H1 (cell line): Measurements from ENCODE around the gene PIP5K1C. TPM values are rescaled to one million over a fixed set of nuclear protein-coding genes. Genes with fewer than 3 reads are reported as not detected.

Source experiments
- ATF3 ChIP-seq: IDR thresholded peaks from 2 replicates; pipeline ENCODE4 v1.6.1; 2011; ENCODE audit warnings: low read depth, mild to moderate bottlenecking, low read length; ENCODE audit not compliant: insufficient read depth
- BACH1 ChIP-seq: IDR thresholded peaks from 2 replicates; pipeline ENCODE4 v1.6.1; 2012; ENCODE audit warnings: low read length, improper control_type of control experiment
- CBX5 ChIP-seq: fragments of 300-800, 300-1000 bp; sonication (generic); IDR thresholded peaks from 2 replicates; pipeline ENCODE4 v1.7.1; 2016; ENCODE audit warnings: antibody characterized with exemption, low read length, low read depth
- EGR1 ChIP-seq: IDR thresholded peaks from 2 replicates; pipeline ENCODE4 v1.6.1; 2011; ENCODE audit warnings: low read depth, low read length, borderline replicate concordance
- EZH2 ChIP-seq: fragments of 200-600 bp; sonication (generic); IDR thresholded peaks from 2 replicates; pipeline ENCODE4 v1.7.1; 2012; ENCODE audit warnings: low read depth, mild to moderate bottlenecking, moderate library complexity, low read length, inconsistent platforms; ENCODE audit not compliant: severe bottlenecking
- HDAC2 ChIP-seq, 2 experiments: fragments of 300-600 bp in 1 of 2; sonication (generic) in 1 of 2; IDR thresholded peaks; 2 replicates each; pipeline ENCODE4 v1.6.1; 2011 to 2012; ENCODE audit warnings: low read depth in 2 of 2, low read length in 2 of 2, mild to moderate bottlenecking in 2 of 2, moderate library complexity in 2 of 2, borderline replicate concordance in 1 of 2, inconsistent platforms in 1 of 2
- JUN ChIP-seq: IDR thresholded peaks from 2 replicates; pipeline ENCODE4 v1.6.1; 2011; ENCODE audit warnings: low read depth, mild to moderate bottlenecking, improper control_type of control experiment, low read length
- KDM1A ChIP-seq: fragments of 200-600, 300-600 bp; sonication (generic); IDR thresholded peaks from 2 replicates; pipeline ENCODE4 v1.7.1; 2016; ENCODE audit warnings: mild to moderate bottlenecking, low read length, borderline replicate concordance
- KDM4A ChIP-seq: IDR thresholded peaks from one replicate; pipeline ENCODE4 v1.7.1; 2012; ENCODE audit warnings: low read depth, mild to moderate bottlenecking, moderate library complexity, low read length, inconsistent platforms; ENCODE audit not compliant: severe bottlenecking
- MAFK ChIP-seq: IDR thresholded peaks from 2 replicates; pipeline ENCODE4 v1.6.1; 2012; ENCODE audit warnings: low read depth, mild to moderate bottlenecking, improper control_type of control experiment, low read length
- PHF8 ChIP-seq: fragments of 200-600 bp; sonication (generic); conservative IDR thresholded peaks from 2 replicates; pipeline ENCODE4 v1.7.1; 2012; ENCODE audit warnings: low read depth, mild to moderate bottlenecking, inconsistent platforms, low read length, moderate library complexity
- TAF1 ChIP-seq: IDR thresholded peaks from 2 replicates; pipeline ENCODE4 v1.6.1; 2011; ENCODE audit warnings: mild to moderate bottlenecking, low read depth, low read length
- polyA plus RNA-seq, 7 experiments: library from polyadenylated mRNA; depleted of rRNA in 3 of 7; stranded (reverse) in 5 of 7; unstranded in 2 of 7; fragments of >200 nt in 5 of 7; fragments of 200-250 nt in 2 of 7; gene quantifications; 1 replicate in 5 of 7; 2 replicates in 1 of 7; 4 replicates in 1 of 7; pipeline versions ENCODE4 v1.2.1 to v1.2.3, GENCODE V29; 2011 to 2013; ENCODE audit warnings: missing spikeins in 2 of 7, mixed read lengths in 2 of 7
- total RNA-seq: library from RNA; stranded (reverse); fragmentation: NEBNext Ultra II Directional; extraction: Animal tissue kit (Norgen Biotek cat#: 25700); gene quantifications from 2 replicates; pipeline ENCODE4 v1.2.1, GENCODE V29; 2021

PIP5K1C gene
- total and polyA plus RNA-seq, 2 of the 8 experiments (the other 6 are each of a cell fraction or from before 2014, with no cell fraction given), result 10.6 to 32.9 TPM

DNA sequence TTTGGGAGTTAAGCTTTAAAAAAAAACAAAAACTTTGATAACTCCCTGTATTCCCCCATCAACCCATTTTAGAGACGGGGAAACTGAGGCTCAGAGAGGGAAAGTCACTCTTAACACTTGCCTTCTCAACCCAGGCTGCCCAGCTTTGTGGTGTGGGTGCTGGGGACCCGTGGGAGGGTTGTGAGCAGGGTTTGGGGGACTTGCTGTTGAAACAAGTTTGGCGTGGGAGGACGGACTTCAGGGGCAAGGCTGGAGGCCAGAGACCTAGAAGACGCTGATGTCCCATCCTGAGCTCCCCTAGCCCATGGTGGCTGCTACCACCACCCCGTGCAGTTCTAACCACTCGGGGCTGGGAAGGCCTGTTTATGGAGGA, 72.9 kb downstream of the PIP5K1C start (continued):
- TF ChIP-seq TAF1 (no peak), JUN (no peak), BACH1 (no peak), EZH2 (no peak), KDM1A (peak; percentile 99), HDAC2 (IDR thresholded peaks at IDR 0.05; ENCODE audit: borderline replicate concordance in 1 of 2, low read depth in 2 of 2, low read length in 2 of 2) (peak in 1 of 2 experiments; percentile 99; a peak in 2 of 4 replicates), ATF3 (no peak), KDM4A (no peak), PHF8 (0 out of 2 replicates have a peak, but pooled peaks have one; percentile 8), CBX5 (no peak), EGR1 (no peak), MAFK (no peak)
